H9 (cell line): ENCODE results near the gene LDB2. TPM values are rescaled to one million over a fixed set of nuclear protein-coding genes. Genes with fewer than 3 reads are reported as not detected.
A peak's percentile ranks its signal among the peaks of the same experiment; 100 is the strongest.

Source experiments
- DNase-seq: peaks from one replicate; pipeline ENCODE4 v3.0.0-alpha.2; 2017
- H2AFZ ChIP-seq: one replicate; pipeline ENCODE4 v1.6.1; 2013; ENCODE audit warnings: mild to moderate bottlenecking, low read length, control low read depth, moderate library complexity
- H2AK5ac ChIP-seq: 2 replicates; pipeline ENCODE4 v1.6.1; 2013; ENCODE audit warnings: low read length, control low read depth, mixed read lengths; ENCODE audit not compliant: insufficient read length
- H2BK120ac ChIP-seq: one replicate; pipeline ENCODE4 v1.6.1; 2013; ENCODE audit warnings: low read depth, mild to moderate bottlenecking, low read length, control low read depth, inconsistent platforms; ENCODE audit not compliant: poor library complexity, severe bottlenecking
- H2BK12ac ChIP-seq: 2 replicates; pipeline ENCODE4 v1.6.1; 2013; ENCODE audit warnings: low read length, control low read depth, mixed read lengths, low read depth; ENCODE audit not compliant: insufficient read length
- H2BK15ac ChIP-seq: 2 replicates; pipeline ENCODE4 v1.6.1; 2013; ENCODE audit warnings: low read depth, low read length, control low read depth
- H2BK20ac ChIP-seq: one replicate; pipeline ENCODE4 v1.6.1; 2013; ENCODE audit warnings: low read depth, mild to moderate bottlenecking, low read length, control low read depth, inconsistent platforms; ENCODE audit not compliant: poor library complexity, severe bottlenecking
- H2BK5ac ChIP-seq: 2 replicates; pipeline ENCODE4 v1.6.1; 2013; ENCODE audit warnings: low read length, control low read depth, mixed read lengths; ENCODE audit not compliant: insufficient read length
- H3K14ac ChIP-seq: 2 replicates; pipeline ENCODE4 v1.6.1; 2013; ENCODE audit warnings: low read length, control low read depth; ENCODE audit not compliant: insufficient read depth
- H3K18ac ChIP-seq: 2 replicates; pipeline ENCODE4 v1.6.1; 2013; ENCODE audit warnings: low read depth, mild to moderate bottlenecking, mixed read lengths, low read length, control low read depth; ENCODE audit not compliant: insufficient read length
- H3K23ac ChIP-seq: 2 replicates; pipeline ENCODE4 v1.6.1; 2013; ENCODE audit warnings: low read length, control low read depth, mixed read lengths, low read depth; ENCODE audit not compliant: insufficient read length
- H3K23me2 ChIP-seq: 2 replicates; pipeline ENCODE4 v1.6.1; 2013; ENCODE audit warnings: low read depth, mild to moderate bottlenecking, mixed read lengths, low read length, control low read depth; ENCODE audit not compliant: insufficient read length, poor library complexity, severe bottlenecking
- H3K27ac ChIP-seq: 2 replicates; pipeline ENCODE4 v1.5.1; 2013; ENCODE audit warnings: low read length, control low read depth, mixed read lengths, low read depth; ENCODE audit not compliant: insufficient read length
- H3K27me3 ChIP-seq: 2 replicates; pipeline ENCODE4 v1.6.1; 2013; ENCODE audit warnings: low read length, control low read depth, inconsistent platforms; ENCODE audit not compliant: insufficient read depth
- H3K4ac ChIP-seq: 2 replicates; pipeline ENCODE4 v1.6.1; 2013; ENCODE audit warnings: low read depth, mild to moderate bottlenecking, control low read depth, inconsistent platforms, low read length, moderate library complexity
- H3K4me1 ChIP-seq: 2 replicates; pipeline ENCODE4 v1.6.1; 2013; ENCODE audit warnings: low read length, control low read depth, inconsistent platforms; ENCODE audit not compliant: insufficient read depth
- H3K4me2 ChIP-seq: 2 replicates; pipeline ENCODE4 v1.6.1; 2013; ENCODE audit warnings: low read length, control low read depth, mixed read lengths; ENCODE audit not compliant: insufficient read length, insufficient read depth
- H3K56ac ChIP-seq: 2 replicates; pipeline ENCODE4 v1.6.1; 2013; ENCODE audit warnings: low read depth, mild to moderate bottlenecking, mixed read lengths, low read length, control low read depth; ENCODE audit not compliant: insufficient read length
- H3K79me1 ChIP-seq: 2 replicates; pipeline ENCODE4 v1.6.1; 2013; ENCODE audit warnings: low read depth, mild to moderate bottlenecking, moderate library complexity, low read length, control low read depth, inconsistent platforms; ENCODE audit not compliant: insufficient read depth, poor library complexity, severe bottlenecking
- H3K79me2 ChIP-seq: 2 replicates; pipeline ENCODE4 v1.6.1; 2013; ENCODE audit warnings: low read length, control low read depth, inconsistent platforms; ENCODE audit not compliant: insufficient read depth
- H3K9ac ChIP-seq: 2 replicates; pipeline ENCODE4 v1.6.1; 2013; ENCODE audit warnings: low read length, control low read depth, mixed read lengths; ENCODE audit not compliant: insufficient read length; ENCODE audit errors: extremely low read depth
- H3K9me3 ChIP-seq: one replicate; pipeline ENCODE4 v1.6.1; 2013; ENCODE audit warnings: low read depth, low read length, inconsistent platforms; ENCODE audit not compliant: control insufficient read depth
- H3T11ph ChIP-seq: one replicate; pipeline ENCODE4 v1.6.1; 2013; ENCODE audit warnings: mild to moderate bottlenecking, low read length, control low read depth, inconsistent platforms
- H4K20me1 ChIP-seq: one replicate; pipeline ENCODE4 v1.6.1; 2013; ENCODE audit not compliant: control insufficient read depth, insufficient read length, insufficient read depth
- H4K5ac ChIP-seq: 2 replicates; pipeline ENCODE4 v1.6.1; 2013; ENCODE audit warnings: low read depth, mild to moderate bottlenecking, mixed read lengths, low read length, control low read depth; ENCODE audit not compliant: insufficient read length
- H4K8ac ChIP-seq: replicated peaks from 2 replicates; pipeline ENCODE4 v1.6.1; 2013; ENCODE audit warnings: low read length, control low read depth, mixed read lengths, low read depth; ENCODE audit not compliant: insufficient read length
- H4K91ac ChIP-seq: 2 replicates; pipeline ENCODE4 v1.6.1; 2013; ENCODE audit warnings: low read depth, mild to moderate bottlenecking, moderate library complexity, mixed read lengths, low read length, control low read depth; ENCODE audit not compliant: insufficient read length
- H3K27ac Mint-ChIP-seq, 3 experiments: 2 replicates in 2 of 3; 3 replicates in 1 of 3; pipeline ENCODE4 v1.8.0; 2020 to 2021; ENCODE audit warnings: mixed read lengths in 3 of 3, mild to moderate bottlenecking in 1 of 3, moderate library complexity in 1 of 3
- H3K27me3 Mint-ChIP-seq: 2 replicates; pipeline ENCODE4 v1.8.0; 2021; ENCODE audit warnings: low read depth, mild to moderate bottlenecking, moderate library complexity, mixed read lengths
- H3K36me3 Mint-ChIP-seq, 3 experiments: 2 replicates in 2 of 3; 3 replicates in 1 of 3; pipeline ENCODE4 v1.8.0; 2020 to 2021; ENCODE audit warnings: low read depth in 3 of 3, mixed read lengths in 3 of 3; ENCODE audit not compliant: insufficient read depth in 1 of 3
- H3K4me1 Mint-ChIP-seq, 2 experiments: 2 replicates each; pipeline ENCODE4 v1.8.0; 2020; ENCODE audit warnings: mixed read lengths in 2 of 2
- H3K4me3 Mint-ChIP-seq, 2 experiments: 2 replicates in 1 of 2; 3 replicates in 1 of 2; pipeline ENCODE4 v1.8.0; 2020 to 2021; ENCODE audit warnings: mild to moderate bottlenecking in 2 of 2, mixed read lengths in 2 of 2, moderate library complexity in 1 of 2
- H3K9me3 Mint-ChIP-seq, 2 experiments: 2 replicates in 1 of 2; 3 replicates in 1 of 2; pipeline ENCODE4 v1.8.0; 2020; ENCODE audit warnings: mild to moderate bottlenecking in 2 of 2, mixed read lengths in 2 of 2, moderate library complexity in 1 of 2
- WGBS: extraction: QIAGEN DNeasy Blood & Tissue Kit; methylation state at CpG from one replicate; pipeline ENCODE4 v1.1.7; 2013; ENCODE audit warnings: missing lambda C conversion rate, low lambda C conversion rate, mixed read lengths; ENCODE audit not compliant: insufficient read length; ENCODE audit errors: extremely low coverage; 5-methylcytosine and 5-hydroxymethylcytosine counted together
- total RNA-seq: library from RNA; stranded (reverse); gene quantifications from 2 replicates; pipeline ENCODE4 v1.2.1, GENCODE V29; 2021
- TF ChIP-seq, protein P1 (sequence below): fragments of 200-600 bp; sonication (generic); conservative IDR thresholded peaks from 3 replicates; pipeline ENCODE4 v1.8.0; 2021; ENCODE audit warnings: antibody characterized with exemption, mild to moderate bottlenecking

LDB2 gene
- total RNA-seq, 1 experiment from 2014 or later: 22.5 TPM

DNA sequence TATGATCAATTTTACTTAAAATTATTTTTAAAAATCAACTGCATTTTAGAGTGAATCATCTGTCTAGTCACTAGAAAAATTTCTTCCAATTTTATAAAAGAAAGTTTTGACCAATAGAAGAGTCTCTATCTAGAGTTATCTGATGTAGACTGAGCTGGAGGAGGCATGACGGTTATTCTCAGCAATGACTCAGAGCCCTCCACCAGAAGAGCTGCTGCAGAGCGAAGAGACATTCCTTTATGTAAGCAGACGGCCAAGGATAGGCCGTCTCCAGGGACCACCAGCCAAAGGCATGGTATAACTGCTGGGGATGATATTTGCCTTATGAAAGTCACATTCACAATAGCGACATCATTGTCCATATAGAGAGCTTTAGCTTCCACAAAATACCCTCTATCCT is 23.0 kb downstream of the LDB2 start:
- H3K56ac ChIP-seq: no peak overlapping the region
- H2BK20ac ChIP-seq: no peak overlapping the region
- Mint-ChIP-seq H3K4me3 (no peak overlapping the region), H3K27me3 (no peaks in the 10 kb centered on the region), H3K4me1 (peaks cover 0 to 8% of the 10 kb centered on the region in 2 experiments; a peak in 2 of 4 replicates), H3K36me3 (peaks cover 33 to 37% (median 35%) of the 10 kb centered on the region in 3 experiments), H3K9me3 (peaks cover 22 to 23% of the 10 kb centered on the region in 2 experiments; a peak in 3 of 5 replicates), H3K27ac (peak overlapping the region in 1 of 3 experiments; percentile 71; a peak in 3 of 7 replicates)
- H3K9ac ChIP-seq: no peak overlapping the region
- no peak overlapping the region for H2BK15ac ChIP-seq
- no peaks in the 10 kb centered on the region for H4K20me1 ChIP-seq
- no peak overlapping the region for H2AK5ac ChIP-seq
- no peak overlapping the region for H4K8ac ChIP-seq
- no peak overlapping the region for H3K4ac ChIP-seq
- no peak overlapping the region for H3K18ac ChIP-seq
- H3K4me1 ChIP-seq: 0 out of 2 replicates have a peak, but pooled peaks cover 2% of the 10 kb centered on the region
- TF ChIP-seq, protein P1, sequence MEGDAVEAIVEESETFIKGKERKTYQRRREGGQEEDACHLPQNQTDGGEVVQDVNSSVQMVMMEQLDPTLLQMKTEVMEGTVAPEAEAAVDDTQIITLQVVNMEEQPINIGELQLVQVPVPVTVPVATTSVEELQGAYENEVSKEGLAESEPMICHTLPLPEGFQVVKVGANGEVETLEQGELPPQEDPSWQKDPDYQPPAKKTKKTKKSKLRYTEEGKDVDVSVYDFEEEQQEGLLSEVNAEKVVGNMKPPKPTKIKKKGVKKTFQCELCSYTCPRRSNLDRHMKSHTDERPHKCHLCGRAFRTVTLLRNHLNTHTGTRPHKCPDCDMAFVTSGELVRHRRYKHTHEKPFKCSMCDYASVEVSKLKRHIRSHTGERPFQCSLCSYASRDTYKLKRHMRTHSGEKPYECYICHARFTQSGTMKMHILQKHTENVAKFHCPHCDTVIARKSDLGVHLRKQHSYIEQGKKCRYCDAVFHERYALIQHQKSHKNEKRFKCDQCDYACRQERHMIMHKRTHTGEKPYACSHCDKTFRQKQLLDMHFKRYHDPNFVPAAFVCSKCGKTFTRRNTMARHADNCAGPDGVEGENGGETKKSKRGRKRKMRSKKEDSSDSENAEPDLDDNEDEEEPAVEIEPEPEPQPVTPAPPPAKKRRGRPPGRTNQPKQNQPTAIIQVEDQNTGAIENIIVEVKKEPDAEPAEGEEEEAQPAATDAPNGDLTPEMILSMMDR: no peak
- peaks cover 2% of the 10 kb centered on the region; the same call in 1 of the 2 replicates for H3K79me2 ChIP-seq
- no peak overlapping the region for H3T11ph ChIP-seq
- H3K79me1 ChIP-seq: no peaks in the 10 kb centered on the region
- no peak overlapping the region for H3K23ac ChIP-seq
- no peak overlapping the region for H4K91ac ChIP-seq
- no peak overlapping the region for H4K5ac ChIP-seq
- no peak overlapping the region for H2BK120ac ChIP-seq
- no peak overlapping the region for H3K27ac ChIP-seq
- no peak overlapping the region for H2AFZ ChIP-seq
- no peaks in the 10 kb centered on the region for H3K23me2 ChIP-seq
- no peak overlapping the region for H3K14ac ChIP-seq
- no peak overlapping the region for H2BK5ac ChIP-seq
- no peak overlapping the region for H3K4me2 ChIP-seq
- H3K27me3 ChIP-seq: no peaks in the 10 kb centered on the region
- no peak overlapping the region for H2BK12ac ChIP-seq
- no CpG with 5 or more reads among the region's 5 CpGs for WGBS
- DNase-seq: no peak
- H3K9me3 ChIP-seq: peaks cover 6% of the 10 kb centered on the region
